Mammary epithelial cell (primary cell): ENCODE data around the gene PPARD.

Experiments used
- CTCF ChIP-seq, 2 donors: IDR thresholded peaks in 1 of 2; conservative IDR thresholded peaks in 1 of 2; 2 replicates each; pipeline ENCODE4 v1.5.1; 2011 to 2012; ENCODE audit warnings: inconsistent platforms in 2 of 2, low read length in 2 of 2, mild to moderate bottlenecking in 2 of 2, control low read depth in 1 of 2, low read depth in 1 of 2; ENCODE audit not compliant: insufficient read depth in 1 of 2; ENCODE audit errors: extremely low read depth in 1 of 2
- EZH2 ChIP-seq: IDR thresholded peaks from 2 replicates; pipeline ENCODE4 v1.6.1; 2012; ENCODE audit warnings: low read length, inconsistent platforms, borderline replicate concordance

GRCh38 chr6:35426074-35426473, 83.7 kb downstream of the PPARD start:
- TF ChIP-seq CTCF (conservative IDR thresholded peaks at IDR 0.05 in 1 of 2, IDR thresholded peaks at IDR 0.05 in 1 of 2; ENCODE audit: extremely low read depth in 1 of 2, insufficient read depth in 1 of 2, low read depth in 1 of 2, low read length in 2 of 2) (no peak), EZH2 (no peak)
